Peyer's patch (tissue), 4 donors: ENCODE data around the gene HTATIP2. TPM values are rescaled to one million over a fixed set of nuclear protein-coding genes. Genes with fewer than 3 reads are reported as not detected.

Experiments used
- DNase-seq, 3 donors: peaks; one replicate each; pipeline ENCODE4 v3.0.0-alpha.2; 2017 to 2019
- H3K27ac ChIP-seq, 4 donors: fragments of 200-600 bp; sonication (generic); one replicate each; pipeline ENCODE4 v1.5.1; 2016 to 2019
- H3K27me3 ChIP-seq, 2 donors: fragments of 200-600 bp; sonication (generic); one replicate each; pipeline ENCODE4 v1.5.1; 2019
- H3K36me3 ChIP-seq, 3 donors: fragments of 200-600 bp; sonication (generic); one replicate each; pipeline ENCODE4 v1.5.1; 2016 to 2019
- H3K4me1 ChIP-seq, 4 donors: fragments of 200-600 bp; sonication (generic); one replicate each; pipeline ENCODE4 v1.5.1; 2016 to 2019
- H3K4me3 ChIP-seq, 4 donors: fragments of 200-600 bp; sonication (generic); 1 replicate in 3 of 4; 2 replicates in 1 of 4; pipeline ENCODE4 v1.5.1; 2016 to 2019; ENCODE audit warnings: mild to moderate bottlenecking in 1 of 4
- H3K9me3 ChIP-seq, 4 donors: fragments of 200-600 bp; sonication (generic); one replicate each; pipeline ENCODE4 v1.5.1; 2016 to 2019; ENCODE audit warnings: mild to moderate bottlenecking in 1 of 4
- CTCF ChIP-seq, 6 experiments: fragments of 450-650 bp in 4 of 6; fragments of 200-600 bp in 2 of 6; sonication (generic) in 1 of 6; IDR thresholded peaks; one replicate each; pipeline ENCODE4 v1.5.1; 2017 to 2019; ENCODE audit warnings: antibody characterized with exemption in 6 of 6, mild to moderate bottlenecking in 3 of 6, moderate library complexity in 1 of 6
- POLR2A ChIP-seq, 2 donors: fragments of 450-650 bp; IDR thresholded peaks; one replicate each; pipeline ENCODE4 v1.5.1; 2017; ENCODE audit warnings: antibody characterized with exemption in 2 of 2, mild to moderate bottlenecking in 2 of 2, moderate library complexity in 2 of 2
- total RNA-seq, 4 donors: library from RNA; depleted of rRNA; stranded (reverse); fragments of >200 nt; gene quantifications; one replicate each; pipeline ENCODE4 v1.1.0, GENCODE V29; 2016

The HTATIP2 gene
- total RNA-seq, 4 donors from 2014 or later = 89.1 to 280 (median 118) TPM

GRCh38 chr11:20337526-20338154 is 25.9 kb upstream of the HTATIP2 start:
- no peak for DNase-seq
- H3K9me3 ChIP-seq = no peaks in the 10 kb centered on the region
- no peaks in the 10 kb centered on the region for H3K27me3 ChIP-seq
- no peak overlapping the region for H3K27ac ChIP-seq
- no peaks in the 10 kb centered on the region for H3K36me3 ChIP-seq
- H3K4me1 ChIP-seq = no peaks in the 10 kb centered on the region
- peak in 1 of 6 experiments; percentile 7 for TF ChIP-seq CTCF (IDR thresholded peaks at IDR 0.05)
- no peak for TF ChIP-seq POLR2A (IDR thresholded peaks at IDR 0.05)
- no peak overlapping the region for H3K4me3 ChIP-seq

- Histone ChIP-seq H3K9me3 (no peaks in the 10 kb centered on the region), H3K27me3 (no peaks in the 10 kb centered on the region), H3K4me1 (no peaks in the 10 kb centered on the region), H3K27ac (no peak overlapping the region), H3K36me3 (no peaks in the 10 kb centered on the region), H3K4me3 (no peak overlapping the region)
- TF ChIP-seq CTCF (IDR thresholded peaks at IDR 0.05) (no peak), POLR2A (IDR thresholded peaks at IDR 0.05) (no peak)
- no peak for DNase-seq
Measured at GRCh38 chr11:20342347-20343141, 21.0 kb upstream of the HTATIP2 start.

- no peaks in the 10 kb centered on the region for H3K27me3 ChIP-seq
Measured at GRCh38 chr11:20351136-20351535, 12.4 kb upstream of the HTATIP2 start.

GRCh38 chr11:20351751-20352262 is 11.7 kb upstream of the HTATIP2 start:
- Histone ChIP-seq H3K9me3 (no peaks in the 10 kb centered on the region), H3K4me1 (peaks cover 0 to 4% (median 0%) of the 10 kb centered on the region in 4 donors), H3K36me3 (no peaks in the 10 kb centered on the region), H3K27me3 (no peaks in the 10 kb centered on the region), H3K4me3 (no peak overlapping the region), H3K27ac (no peak overlapping the region)
- no peak for DNase-seq
- TF ChIP-seq CTCF (IDR thresholded peaks at IDR 0.05) = no peak
- no peak for TF ChIP-seq POLR2A (IDR thresholded peaks at IDR 0.05)

More at GRCh38 chr11:20351136-20351535, 12.4 kb upstream of the HTATIP2 start:
- no peak for DNase-seq
- no peak overlapping the region for H3K4me3 ChIP-seq
- H3K4me1 ChIP-seq = peaks cover 0 to 4% (median 0%) of the 10 kb centered on the region in 4 donors
- H3K9me3 ChIP-seq = no peaks in the 10 kb centered on the region
- TF ChIP-seq POLR2A (IDR thresholded peaks at IDR 0.05) (no peak), CTCF (IDR thresholded peaks at IDR 0.05) (no peak)
- H3K27ac ChIP-seq = no peak overlapping the region
- no peaks in the 10 kb centered on the region for H3K36me3 ChIP-seq

GRCh38 chr11:20353829-20354434 is 9.6 kb upstream of the HTATIP2 start:
- no peaks in the 10 kb centered on the region for H3K36me3 ChIP-seq
- H3K27ac ChIP-seq = no peak overlapping the region
- DNase-seq = peak in 1 of 3 donors; percentile 75
- no peak overlapping the region for H3K4me3 ChIP-seq
- no peak for TF ChIP-seq POLR2A (IDR thresholded peaks at IDR 0.05)
- peak in 5 of 6 experiments; percentile 34 to 72 (median 71) for TF ChIP-seq CTCF (IDR thresholded peaks at IDR 0.05)
- no peaks in the 10 kb centered on the region for H3K27me3 ChIP-seq
- H3K4me1 ChIP-seq = peaks cover 0 to 4% (median 0%) of the 10 kb centered on the region in 4 donors
- no peaks in the 10 kb centered on the region for H3K9me3 ChIP-seq
